GM21576 (cell line): Measurements from ENCODE around the gene KCNAB1.

Experiments used
- ATAC-seq: cut with Tn5 transposase; IDR thresholded peaks from one replicate; pipeline ENCODE4 v1.9.1; 2021; ENCODE audit warnings: mild to moderate bottlenecking, moderate library complexity; ENCODE audit not compliant: unreplicated experiment

KCNAB1 gene

DNA sequence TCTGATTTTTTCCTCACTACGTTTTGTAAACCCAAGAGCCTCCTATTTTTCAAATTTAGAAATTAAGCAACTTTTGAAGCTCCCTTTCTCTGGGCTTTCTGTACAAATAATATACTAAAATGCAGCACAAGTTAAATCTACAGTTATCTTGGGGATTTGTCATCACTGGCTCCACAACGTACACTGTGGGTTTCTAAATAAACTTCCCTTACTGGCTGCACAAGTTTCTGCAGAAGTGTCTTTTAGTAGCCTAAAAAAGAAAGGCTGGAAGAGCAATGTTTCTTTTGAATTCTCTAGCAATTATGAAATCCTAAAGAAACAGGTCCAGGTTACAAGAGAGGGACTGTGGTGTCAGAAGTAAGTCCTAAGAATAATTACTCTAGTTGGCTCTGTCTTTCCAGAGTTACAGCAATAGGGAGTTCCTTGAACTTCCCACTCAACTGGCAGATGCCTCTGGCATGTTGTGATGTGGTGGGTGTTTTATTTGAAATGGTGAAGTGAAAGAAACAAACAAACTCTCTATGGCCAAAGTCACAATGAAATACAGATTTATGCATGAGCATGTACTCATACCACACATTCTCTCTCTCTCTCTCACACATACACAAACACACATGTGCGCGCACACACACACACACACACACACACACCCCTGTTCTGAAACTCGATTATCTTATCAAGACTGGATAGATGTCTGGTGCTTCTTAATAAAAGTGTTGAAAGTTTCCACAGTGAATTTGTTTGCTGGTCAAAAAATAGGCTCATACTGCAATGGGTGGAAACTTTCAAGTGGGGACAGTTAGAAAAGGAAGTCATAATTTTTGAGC lies 236.4 kb downstream of the KCNAB1 start:
- ATAC-seq, result no peak

- ATAC-seq, result no peak
These were observed 237.9 kb downstream of the KCNAB1 start for GRCh38 chr3:156358232-156358631.

DNA sequence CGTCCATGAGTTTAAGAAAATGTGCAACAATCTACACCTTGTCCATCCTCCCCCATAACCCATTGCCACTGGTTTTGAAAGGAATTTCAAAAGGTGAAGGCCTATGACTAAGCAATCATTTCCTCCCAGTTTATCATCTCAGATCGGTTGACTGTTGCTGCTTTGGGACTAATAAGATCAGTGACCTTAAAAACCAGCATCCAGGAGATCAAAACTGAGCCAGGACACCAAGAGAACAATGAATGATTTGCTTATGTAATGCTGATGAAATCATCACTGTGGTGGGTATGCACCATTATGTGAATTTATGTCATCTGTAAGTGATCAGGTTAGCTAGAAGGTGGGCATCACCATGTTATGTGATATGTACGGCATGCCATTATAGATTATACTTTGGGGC lies 239.0 kb downstream of the KCNAB1 start:
- no peak for ATAC-seq

- no peak for ATAC-seq
These were observed 239.7 kb downstream of the KCNAB1 start for GRCh38 chr3:156360083-156360482.

- ATAC-seq, result no peak
These were observed 240.6 kb downstream of the KCNAB1 start for GRCh38 chr3:156360963-156361362.

- ATAC-seq, result no peak
These were observed 246.2 kb downstream of the KCNAB1 start for GRCh38 chr3:156366559-156366958.

GRCh38 chr3:156368189-156368588 lies 247.8 kb downstream of the KCNAB1 start:
- peak; percentile 79 for ATAC-seq

- no peak for ATAC-seq
These were observed 251.3 kb downstream of the KCNAB1 start for GRCh38 chr3:156371701-156372100.

DNA sequence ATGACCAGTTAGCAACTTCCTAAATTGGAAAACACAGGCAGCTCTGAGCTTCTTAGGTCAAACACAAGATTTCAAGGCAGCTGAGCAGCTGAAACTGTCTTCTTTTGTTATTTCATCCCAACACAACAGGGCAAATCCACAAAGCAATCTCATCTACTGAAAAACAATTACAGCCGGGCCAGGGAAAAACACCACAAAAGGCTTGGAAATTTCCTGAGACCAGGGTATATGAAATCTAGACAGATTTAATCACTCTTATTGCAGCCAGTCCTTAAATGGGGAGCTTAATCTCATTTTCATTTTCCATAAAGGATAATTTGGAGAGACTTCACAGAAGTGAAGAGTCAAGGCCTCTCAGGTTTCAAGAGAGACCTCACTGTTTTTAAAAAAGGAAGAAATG lies 252.7 kb downstream of the KCNAB1 start:
- no peak for ATAC-seq

- ATAC-seq, result no peak
These were observed 253.3 kb downstream of the KCNAB1 start for GRCh38 chr3:156373654-156374053.

GRCh38 chr3:156376199-156376598 lies 255.8 kb downstream of the KCNAB1 start:
- ATAC-seq, result no peak

- ATAC-seq, result no peak
These were observed 256.9 kb downstream of the KCNAB1 start for GRCh38 chr3:156377266-156377665.

DNA sequence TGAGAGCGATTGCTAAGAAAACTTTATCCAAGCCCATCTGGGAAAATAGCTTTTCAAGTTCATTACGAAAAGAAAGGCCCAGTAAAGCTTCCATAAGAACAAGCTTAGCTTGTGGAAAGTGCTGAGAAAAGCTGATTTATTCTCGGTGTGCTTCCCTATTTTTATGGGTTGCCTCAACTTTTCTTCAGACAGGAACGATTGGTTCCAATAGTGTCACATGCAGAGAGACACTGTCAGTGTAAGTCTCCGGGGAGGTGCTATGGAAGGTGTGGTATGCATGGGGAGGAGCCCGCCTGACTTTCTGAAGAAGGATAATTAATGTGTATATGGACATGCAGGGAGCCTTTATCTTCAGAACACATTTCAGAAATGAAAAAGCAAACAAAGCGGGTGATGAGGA lies 257.3 kb downstream of the KCNAB1 start:
- ATAC-seq, result no peak

DNA sequence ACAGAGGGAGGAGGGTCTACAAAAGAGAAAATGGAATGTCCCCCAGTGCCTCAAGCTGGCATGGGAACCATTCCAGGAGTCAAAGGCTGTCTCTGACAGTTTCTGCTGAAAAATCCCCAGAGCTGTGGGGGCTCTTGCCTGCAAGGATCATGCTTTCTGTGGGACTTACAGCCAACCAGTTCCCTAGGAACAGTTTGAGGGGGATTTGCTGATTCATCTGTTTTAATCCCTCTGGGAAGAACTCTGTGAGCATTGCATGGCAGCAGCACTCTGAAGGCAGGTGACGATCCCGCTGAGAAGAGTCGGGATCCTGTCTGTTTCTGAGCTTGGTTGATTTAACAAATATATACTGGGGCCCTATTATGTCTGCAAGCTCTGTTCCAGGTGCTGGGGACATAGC lies 258.5 kb downstream of the KCNAB1 start:
- ATAC-seq, result no peak

DNA sequence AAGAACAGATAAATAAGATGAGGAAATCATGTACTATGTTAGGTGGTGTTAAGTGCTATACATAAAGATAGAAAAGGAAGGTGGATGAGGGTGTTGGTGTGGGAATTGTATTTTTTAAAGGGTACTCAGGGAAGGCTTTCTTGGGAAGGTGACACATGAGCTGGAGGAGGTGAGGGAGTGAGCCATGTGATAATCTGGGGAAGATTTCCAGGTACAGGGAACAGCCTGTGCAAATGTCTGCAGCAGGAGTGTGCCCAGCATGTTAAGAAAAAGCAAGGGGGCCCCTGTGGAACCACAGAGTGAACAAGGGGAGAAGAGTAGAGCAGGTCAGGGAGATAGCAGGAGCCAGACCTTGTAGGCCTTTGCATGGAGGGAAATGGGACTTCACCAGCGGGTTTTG lies 258.9 kb downstream of the KCNAB1 start:
- no peak for ATAC-seq

GRCh38 chr3:156381253-156381652 lies 260.9 kb downstream of the KCNAB1 start:
- no peak for ATAC-seq

DNA sequence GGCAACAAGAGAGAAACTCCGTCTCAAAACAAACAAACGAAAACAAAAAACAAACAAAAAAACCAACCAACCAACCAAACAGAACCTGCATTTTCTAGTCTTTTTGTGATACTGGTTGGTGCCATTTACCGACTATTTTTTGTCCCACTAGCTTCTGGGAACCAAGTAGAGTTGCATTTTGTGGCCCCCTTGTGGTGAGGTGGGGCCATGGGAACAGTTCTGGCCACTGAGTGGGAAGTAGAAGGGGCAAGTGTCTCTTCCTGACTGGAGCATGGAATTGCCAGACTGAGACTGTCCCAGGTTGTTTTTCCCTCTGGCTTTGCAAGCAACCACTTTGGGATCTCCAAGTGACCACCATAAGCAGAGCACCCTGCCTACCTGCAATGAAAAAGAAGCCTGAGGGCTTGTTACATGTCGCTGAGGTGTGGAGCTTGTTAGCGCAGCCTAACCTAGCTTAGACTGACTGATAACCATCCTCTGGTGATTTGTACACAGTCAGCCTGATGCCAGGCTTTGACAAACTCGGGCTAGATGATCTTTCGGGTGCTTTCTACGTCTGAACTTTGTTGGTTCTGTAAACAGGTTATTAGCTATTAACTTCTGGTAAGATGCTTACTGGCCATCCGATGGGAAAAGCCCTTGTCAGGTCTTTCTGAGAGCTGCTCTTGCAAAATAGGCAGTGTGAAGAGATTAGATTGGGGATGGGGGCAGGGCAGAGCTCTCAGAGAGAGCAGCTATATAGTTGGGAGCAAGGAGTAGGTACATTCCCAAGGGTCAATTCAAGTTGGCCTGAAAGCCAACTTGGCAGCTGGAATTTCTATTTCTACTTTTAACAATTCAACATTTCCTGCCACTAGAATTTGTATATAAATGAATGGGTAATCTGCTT lies 262.3 kb downstream of the KCNAB1 start:
- peak; percentile 65 for ATAC-seq

DNA sequence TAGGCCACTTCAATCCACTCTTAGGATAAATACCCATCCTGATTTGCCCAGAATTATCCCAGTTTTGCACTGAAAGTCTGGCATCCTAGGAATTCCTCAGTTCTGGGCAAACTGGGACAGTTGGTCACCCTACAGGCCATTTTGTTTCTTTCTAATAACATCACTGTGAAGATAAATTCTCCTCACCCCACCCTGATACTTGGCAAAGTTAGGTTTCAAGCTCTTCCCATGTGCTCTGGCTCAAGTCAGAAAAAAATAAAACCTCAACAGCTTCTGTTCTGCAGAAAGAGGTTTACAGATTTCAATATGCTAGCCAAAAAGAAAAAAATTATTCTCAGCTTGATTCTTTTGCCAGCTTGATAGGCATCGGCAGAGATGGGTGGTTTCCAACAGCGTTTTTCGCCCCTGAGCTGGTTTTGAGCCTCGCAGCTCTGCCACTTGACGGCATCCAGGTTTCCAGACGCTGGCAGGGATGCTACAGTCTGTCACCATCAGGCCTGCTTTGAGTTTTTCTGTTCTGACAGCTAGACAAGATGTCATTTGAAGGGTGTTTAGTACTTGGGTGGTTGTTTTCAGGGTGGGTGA lies 263.2 kb downstream of the KCNAB1 start:
- no peak for ATAC-seq

DNA sequence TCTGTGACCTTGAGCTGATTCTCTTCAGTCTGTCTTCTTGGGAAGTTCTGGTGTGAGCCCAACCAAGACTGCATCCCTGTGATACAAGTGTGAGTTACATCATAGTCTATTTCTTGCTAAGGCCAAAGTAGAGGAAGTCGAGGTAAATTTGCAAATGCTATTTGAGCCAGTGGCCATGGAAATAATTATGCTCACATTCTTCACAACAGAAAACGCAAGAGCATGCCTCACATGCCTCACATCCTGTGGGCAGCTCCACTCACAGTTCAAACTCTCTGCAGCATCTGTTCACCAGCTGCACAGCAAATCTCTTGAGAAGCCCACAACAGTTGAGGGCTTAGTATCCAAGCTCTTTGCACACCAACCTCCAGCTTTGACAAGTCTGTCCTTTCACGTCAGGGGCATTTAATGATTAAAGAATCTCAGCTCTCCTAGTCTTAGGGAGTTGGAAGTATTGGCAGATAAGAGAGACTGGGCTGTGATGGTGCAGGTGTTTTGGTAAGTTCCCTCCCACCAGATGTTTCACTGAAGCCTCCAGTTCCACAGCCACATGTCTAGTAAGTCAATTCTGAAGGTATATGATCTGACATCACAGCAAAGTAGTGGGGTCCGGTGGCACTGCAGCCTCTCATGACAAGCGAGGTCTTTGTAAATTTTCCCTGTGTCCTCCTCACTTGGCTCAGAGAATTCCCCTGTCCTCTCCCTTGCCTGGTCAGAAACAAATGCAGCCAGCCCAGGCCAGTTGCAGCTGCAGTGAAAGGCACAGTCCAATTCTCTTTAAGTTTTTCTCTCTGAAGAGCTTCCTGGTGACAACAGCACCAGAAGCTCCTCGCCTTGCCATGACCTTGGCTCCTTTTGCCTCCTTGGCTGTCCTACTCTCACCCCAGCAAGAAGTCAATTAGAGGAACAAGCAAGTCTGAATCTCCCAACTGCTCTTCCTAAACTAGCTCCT lies 268.4 kb downstream of the KCNAB1 start:
- no peak for ATAC-seq

- no peak for ATAC-seq
These were observed 269.1 kb downstream of the KCNAB1 start for GRCh38 chr3:156389449-156389950.
